HEK293 (cell line): ENCODE results near the gene C1orf210.

Experiments used
- CTCF ChIP-seq: fragments of 450-650 bp; formaldehyde crosslinking; IDR thresholded peaks from 2 replicates; pipeline ENCODE4 v1.5.1; 2016; ENCODE audit warnings: missing biosample characterization, missing genetic modification characterization
- ELK4 ChIP-seq: IDR thresholded peaks from 2 replicates; pipeline ENCODE4 v1.6.1; 2011; ENCODE audit warnings: mild to moderate bottlenecking, low read depth, low read length, borderline replicate concordance
- GLIS1 ChIP-seq: fragments of 450-650 bp; formaldehyde crosslinking; IDR thresholded peaks from 2 replicates; pipeline ENCODE4 v1.5.1; 2016; ENCODE audit warnings: missing biosample characterization, missing genetic modification characterization
- PRDM10 ChIP-seq: fragments of 450-650 bp; formaldehyde crosslinking; IDR thresholded peaks from 2 replicates; pipeline ENCODE4 v1.5.1; 2016; ENCODE audit warnings: missing biosample characterization, missing genetic modification characterization
- ZBTB17 ChIP-seq: fragments of 450-650 bp; formaldehyde crosslinking; IDR thresholded peaks from 2 replicates; pipeline ENCODE4 v1.5.1; 2016; ENCODE audit warnings: missing biosample characterization, missing genetic modification characterization
- ZNF133 ChIP-seq: fragments of 450-650 bp; formaldehyde crosslinking; IDR thresholded peaks from 2 replicates; pipeline ENCODE4 v1.5.1; 2016; ENCODE audit warnings: missing biosample characterization, missing genetic modification characterization
- ZNF211 ChIP-seq: fragments of 450-650 bp; formaldehyde crosslinking; IDR thresholded peaks from 2 replicates; pipeline ENCODE4 v1.5.1; 2016; ENCODE audit warnings: low read depth, missing biosample characterization, missing genetic modification characterization
- ZNF423 ChIP-seq: fragments of 450-650 bp; formaldehyde crosslinking; IDR thresholded peaks from 2 replicates; pipeline ENCODE4 v1.5.1; 2016; ENCODE audit warnings: missing biosample characterization, missing genetic modification characterization
- ZNF692 ChIP-seq: fragments of 450-650 bp; formaldehyde crosslinking; IDR thresholded peaks from 2 replicates; pipeline ENCODE4 v1.5.1; 2016; ENCODE audit warnings: missing biosample characterization, missing genetic modification characterization
- ZNF777 ChIP-seq: fragments of 450-650 bp; formaldehyde crosslinking; IDR thresholded peaks from 2 replicates; pipeline ENCODE4 v1.5.1; 2017; ENCODE audit warnings: missing biosample characterization, missing genetic modification characterization, borderline replicate concordance
- ZNF785 ChIP-seq: fragments of 450-650 bp; formaldehyde crosslinking; IDR thresholded peaks from 2 replicates; pipeline ENCODE4 v1.5.1; 2016; ENCODE audit warnings: missing biosample characterization, missing genetic modification characterization
- ZSCAN16 ChIP-seq: fragments of 450-650 bp; formaldehyde crosslinking; IDR thresholded peaks from 2 replicates; pipeline ENCODE4 v1.5.1; 2016; ENCODE audit warnings: missing biosample characterization, missing genetic modification characterization

- TF ChIP-seq ZNF211 (tag by site-specific recombination), result no peak
- no peak for TF ChIP-seq ZNF785
- no peak for TF ChIP-seq ZSCAN16
- no peak for TF ChIP-seq CTCF
- no peak for TF ChIP-seq ZNF777
- no peak for TF ChIP-seq ZNF692 (tag by site-specific recombination)
- TF ChIP-seq ZNF133 (tag by site-specific recombination), result no peak
- TF ChIP-seq ELK4, result no peak
- no peak for TF ChIP-seq GLIS1 (tag by site-specific recombination)
- no peak for TF ChIP-seq ZNF423 (tag by site-specific recombination)
- no peak for TF ChIP-seq PRDM10 (tag by site-specific recombination)
- no peak for TF ChIP-seq ZBTB17 (tag by site-specific recombination)
Measured at GRCh38 chr1:43271186-43272118, 13.9 kb downstream of the C1orf210 start.
